ENCODE results near the gene KBTBD2.
"Not testable (repeated sequence)": the region's sequence is repeated elsewhere in the genome, so short reads cannot be mapped to it uniquely, and the experiment has no call there.

The KBTBD2 gene

GRCh38 chr7:32929430-32930143 lies 38.0 kb upstream of the KBTBD2 start:
- DNase-seq (ENCODE audit: low read depth) = no peak
- no peak for TF ChIP-seq CTCF (conservative IDR thresholded peaks at IDR 0.05; ENCODE audit: low read length)

GRCh38 chr7:32928785-32929298 lies 37.3 kb upstream of the KBTBD2 start:
- no peak overlapping the region for H3K4me3 ChIP-seq (ENCODE audit: low read length)
- TF ChIP-seq CTCF (conservative IDR thresholded peaks at IDR 0.05; ENCODE audit: low read length) = no peak
- DNase-seq (ENCODE audit: low read depth) = no peak

More at GRCh38 chr7:32929430-32930143, 38.0 kb upstream of the KBTBD2 start:
- H3K4me3 ChIP-seq (ENCODE audit: low read length) = no peak overlapping the region

GRCh38 chr7:32921896-32922295 lies 30.3 kb upstream of the KBTBD2 start:
- peak; percentile 85 for DNase-seq (ENCODE audit: low read depth)
- H3K4me3 ChIP-seq (ENCODE audit: low read length) = no peak overlapping the region
- no peak for TF ChIP-seq CTCF (conservative IDR thresholded peaks at IDR 0.05; ENCODE audit: low read length)

- DNase-seq (ENCODE audit: low read depth); H3K4me3 ChIP-seq (ENCODE audit: low read length): not testable (repeated sequence)
These were observed 25.4 kb upstream of the KBTBD2 start for GRCh38 chr7:32916994-32917393.

- no peak for TF ChIP-seq CTCF (conservative IDR thresholded peaks at IDR 0.05; ENCODE audit: low read length)
- DNase-seq (ENCODE audit: low read depth) = no peak
- H3K4me3 ChIP-seq (ENCODE audit: low read length) = no peak overlapping the region
These were observed 24.4 kb upstream of the KBTBD2 start for GRCh38 chr7:32916006-32916405.

- no peak for DNase-seq (ENCODE audit: low read depth)
- no peak for TF ChIP-seq CTCF (conservative IDR thresholded peaks at IDR 0.05; ENCODE audit: low read length)
- no peak overlapping the region for H3K4me3 ChIP-seq (ENCODE audit: low read length)
These were observed 23.5 kb upstream of the KBTBD2 start for GRCh38 chr7:32915041-32915536.

- no peak overlapping the region for H3K4me3 ChIP-seq (ENCODE audit: low read length)
- no peak for DNase-seq (ENCODE audit: low read depth)
- TF ChIP-seq CTCF (conservative IDR thresholded peaks at IDR 0.05; ENCODE audit: low read length) = no peak
These were observed 22.6 kb upstream of the KBTBD2 start for GRCh38 chr7:32914184-32914583.
